Gastroesophageal sphincter (tissue), 4 donors: ENCODE measurements around the gene RNF168. TPM values are rescaled to one million over a fixed set of nuclear protein-coding genes. Genes with fewer than 3 reads are reported as not detected.
A peak's percentile ranks its signal among the peaks of the same experiment; 100 is the strongest.
"Not testable (repeated sequence)": the region's sequence is repeated elsewhere in the genome, so short reads cannot be mapped to it uniquely, and the experiment has no call there.

Source experiments
- ATAC-seq: fragments of 150-250 bp; one replicate; pipeline ENCODE4 v1.9.1; 2016; ENCODE audit warnings: mild to moderate bottlenecking, moderate library complexity
- H3K27ac ChIP-seq, 4 donors: fragments of 200-600 bp; sonication (generic) in 3 of 4; 1 replicate in 3 of 4; 2 replicates in 1 of 4; pipeline ENCODE4 v1.5.1; 2016 to 2019
- H3K27me3 ChIP-seq: fragments of 200-600 bp; sonication (generic); one replicate; pipeline ENCODE4 v1.5.1; 2019
- H3K36me3 ChIP-seq, 2 donors: fragments of 200-600 bp; sonication (generic); one replicate each; pipeline ENCODE4 v1.5.1; 2019; ENCODE audit warnings: control low read depth in 1 of 2
- H3K4me1 ChIP-seq, 3 donors: fragments of 200-600 bp; sonication (generic); 1 replicate in 2 of 3; 2 replicates in 1 of 3; pipeline ENCODE4 v1.5.1; 2016 to 2019; ENCODE audit warnings: control low read depth in 2 of 3
- H3K4me3 ChIP-seq, 2 donors: fragments of 200-600 bp; sonication (generic); one replicate each; pipeline ENCODE4 v1.5.1; 2019; ENCODE audit warnings: mild to moderate bottlenecking in 1 of 2, moderate library complexity in 1 of 2
- H3K9me3 ChIP-seq, 3 donors: fragments of 200-600 bp; sonication (generic); one replicate each; pipeline ENCODE4 v1.5.1; 2017 to 2019; ENCODE audit warnings: control low read depth in 2 of 3
- EP300 ChIP-seq: sonication (generic); formaldehyde crosslinking; IDR thresholded peaks from one replicate; pipeline ENCODE4 v1.6.1; 2017; ENCODE audit warnings: antibody characterized with exemption, mild to moderate bottlenecking
- POLR2A ChIP-seq, 2 donors: fragments of 450-650 bp; IDR thresholded peaks; one replicate each; pipeline ENCODE4 v1.6.1; 2017; ENCODE audit warnings: antibody characterized with exemption in 2 of 2, mild to moderate bottlenecking in 2 of 2, moderate library complexity in 1 of 2
- POLR2AphosphoS5 ChIP-seq: sonication (generic); formaldehyde crosslinking; IDR thresholded peaks from one replicate; pipeline ENCODE4 v1.6.1; 2017; ENCODE audit warnings: antibody characterized with exemption
- WGBS, 2 donors: methylation state at CpG; one replicate each; pipeline ENCODE4 v1.1.5; 2018; ENCODE audit warnings: low coverage in 1 of 2; 5-methylcytosine and 5-hydroxymethylcytosine counted together
- total RNA-seq, 4 donors: library from RNA; depleted of rRNA; stranded (reverse); fragments of >200 nt; gene quantifications; one replicate each; pipeline ENCODE4 v1.1.0, GENCODE V29; 2016
- TF ChIP-seq, protein P1 (sequence below), 4 experiments: fragments of 200-600 bp in 2 of 4; fragments of 450-650 bp in 2 of 4; sonication (generic) in 1 of 4; IDR thresholded peaks; one replicate each; pipeline ENCODE4 v1.5.1; 2017 to 2019; ENCODE audit warnings: antibody characterized with exemption in 4 of 4, mild to moderate bottlenecking in 2 of 4, moderate library complexity in 2 of 4

RNF168 gene
- total RNA-seq, 4 donors from 2014 or later, result 19.4 to 26.0 (median 23.7) TPM

DNA sequence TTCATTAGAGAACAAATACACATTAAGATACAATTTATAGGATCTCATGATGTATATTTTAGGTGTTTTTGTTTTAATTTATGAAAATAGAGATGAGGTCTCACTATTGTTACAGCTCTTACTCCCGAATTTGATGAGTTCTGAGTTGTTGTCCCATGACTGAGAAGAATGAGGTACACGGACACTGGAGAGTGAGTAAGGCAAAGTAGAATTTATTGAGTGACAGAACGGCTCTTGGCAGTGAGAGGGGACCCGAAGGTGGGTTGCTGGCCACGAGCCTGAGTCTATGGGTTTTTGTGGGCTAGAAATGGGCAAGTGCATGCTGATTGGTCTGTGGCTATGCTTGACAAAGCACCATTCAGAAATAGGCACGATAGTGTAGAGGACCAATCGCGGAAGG lies 3.1 kb upstream of the RNF168 start:
- 87 to 89% methylated on average over 8 of the region's 8 CpGs for WGBS, 2 donors
- H3K36me3 ChIP-seq, result no peaks in the 10 kb centered on the region
- H3K4me1 ChIP-seq, result peaks cover 0 to 7% (median 3%) of the 10 kb centered on the region in 3 donors
- H3K27ac ChIP-seq, result no peak overlapping the region
- H3K27me3 ChIP-seq, result no peaks in the 10 kb centered on the region
- no peaks in the 10 kb centered on the region for H3K9me3 ChIP-seq
- no peak overlapping the region for H3K4me3 ChIP-seq
- ATAC-seq, result no peak
- TF ChIP-seq POLR2AphosphoS5 (no peak), EP300 (no peak), POLR2A (IDR thresholded peaks at IDR 0.05) (no peak)
- TF ChIP-seq, protein P1, sequence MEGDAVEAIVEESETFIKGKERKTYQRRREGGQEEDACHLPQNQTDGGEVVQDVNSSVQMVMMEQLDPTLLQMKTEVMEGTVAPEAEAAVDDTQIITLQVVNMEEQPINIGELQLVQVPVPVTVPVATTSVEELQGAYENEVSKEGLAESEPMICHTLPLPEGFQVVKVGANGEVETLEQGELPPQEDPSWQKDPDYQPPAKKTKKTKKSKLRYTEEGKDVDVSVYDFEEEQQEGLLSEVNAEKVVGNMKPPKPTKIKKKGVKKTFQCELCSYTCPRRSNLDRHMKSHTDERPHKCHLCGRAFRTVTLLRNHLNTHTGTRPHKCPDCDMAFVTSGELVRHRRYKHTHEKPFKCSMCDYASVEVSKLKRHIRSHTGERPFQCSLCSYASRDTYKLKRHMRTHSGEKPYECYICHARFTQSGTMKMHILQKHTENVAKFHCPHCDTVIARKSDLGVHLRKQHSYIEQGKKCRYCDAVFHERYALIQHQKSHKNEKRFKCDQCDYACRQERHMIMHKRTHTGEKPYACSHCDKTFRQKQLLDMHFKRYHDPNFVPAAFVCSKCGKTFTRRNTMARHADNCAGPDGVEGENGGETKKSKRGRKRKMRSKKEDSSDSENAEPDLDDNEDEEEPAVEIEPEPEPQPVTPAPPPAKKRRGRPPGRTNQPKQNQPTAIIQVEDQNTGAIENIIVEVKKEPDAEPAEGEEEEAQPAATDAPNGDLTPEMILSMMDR (IDR thresholded peaks at IDR 0.05), result no peak

DNA sequence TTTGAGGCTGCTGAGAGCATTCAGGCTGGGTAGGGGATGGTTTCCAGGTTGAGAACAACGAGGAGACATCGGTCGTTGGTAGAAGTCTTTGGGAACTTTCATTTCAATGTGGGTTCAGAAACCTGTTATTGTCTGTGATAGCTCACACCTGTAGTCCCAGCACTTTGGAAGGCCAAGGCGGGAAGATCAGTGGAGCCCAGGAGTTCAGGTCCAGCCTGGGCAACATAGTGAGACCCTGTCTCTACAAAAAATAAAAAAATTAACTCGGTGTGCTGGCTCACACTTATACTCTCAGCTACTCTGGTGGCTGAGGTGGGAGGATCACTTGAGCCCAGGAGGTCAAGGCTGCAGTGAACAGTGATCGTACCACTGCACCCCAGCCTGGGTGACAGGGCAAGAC lies 988 bp upstream of the RNF168 start:
- Histone ChIP-seq H3K27me3 (no peaks in the 10 kb centered on the region), H3K4me1 (peaks cover 0 to 27% (median 10%) of the 10 kb centered on the region in 3 donors), H3K27ac (peak overlapping the region in 3 of 4 donors; percentile 95 to 99 (median 96)), H3K4me3 (no peak overlapping the region), H3K36me3 (no peaks in the 10 kb centered on the region), H3K9me3 (no peaks in the 10 kb centered on the region)
- ATAC-seq, result no peak
- no peak for TF ChIP-seq POLR2A (IDR thresholded peaks at IDR 0.05)
- TF ChIP-seq EP300, result no peak
- no peak for TF ChIP-seq POLR2AphosphoS5
- TF ChIP-seq, protein P1 (IDR thresholded peaks at IDR 0.05), result no peak
- 87 to 94% methylated on average over 4 to 6 of the region's 6 CpGs for WGBS, 2 donors

DNA sequence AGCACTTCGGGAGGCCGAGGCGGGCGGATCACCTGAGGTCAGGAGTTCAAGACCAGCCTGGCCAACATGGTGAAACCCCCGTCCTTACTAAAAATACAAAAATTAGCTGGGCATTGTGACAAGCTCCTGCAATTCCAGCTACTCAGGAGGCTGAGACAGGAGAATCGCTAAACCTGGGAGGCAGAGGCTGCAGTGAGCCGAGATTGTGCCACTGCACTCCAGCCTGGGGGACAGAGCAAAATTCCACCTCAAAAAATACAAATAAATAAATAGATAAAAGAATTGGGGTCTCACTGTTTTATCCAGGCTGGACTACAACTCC lies 470 bp upstream of the RNF168 start:
- WGBS, 2 donors, result 30 to 31% methylated on average over 4 to 6 of the region's 7 CpGs
- Histone ChIP-seq H3K4me3 (peak overlapping the region; percentile 83 to 90), H3K4me1 (peaks cover 0 to 32% (median 10%) of the 10 kb centered on the region in 3 donors), H3K27ac (peak overlapping the region; percentile 95 to 99 (median 97))
- H3K27me3 ChIP-seq, ATAC-seq, H3K36me3 ChIP-seq, H3K9me3 ChIP-seq: not testable (repeated sequence)

DNA sequence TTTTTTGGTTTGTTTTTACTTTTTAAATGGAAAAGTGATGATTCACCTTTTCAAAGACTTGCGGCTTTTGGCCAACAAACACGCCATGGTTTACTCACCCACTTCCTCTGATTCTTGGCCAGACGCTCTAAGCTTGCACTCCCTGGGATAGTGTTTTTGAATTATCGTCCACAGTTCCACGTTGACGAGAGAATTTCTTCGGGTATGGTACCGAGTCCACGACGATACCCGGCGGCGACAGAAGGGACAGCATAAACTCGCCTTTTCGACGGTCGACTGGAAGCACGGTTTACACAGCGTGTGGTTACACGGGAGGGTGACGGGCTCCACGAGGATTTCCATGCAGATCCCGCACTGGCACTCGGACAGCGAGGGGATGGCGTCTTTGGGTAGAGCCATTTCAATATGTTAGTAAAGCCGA lies 783 bp downstream of the RNF168 start:
- Histone ChIP-seq H3K4me1 (peaks cover 0 to 44% (median 10%) of the 10 kb centered on the region in 3 donors), H3K27me3 (no peaks in the 10 kb centered on the region), H3K27ac (peak overlapping the region; percentile 95 to 99 (median 97)), H3K36me3 (no peaks in the 10 kb centered on the region), H3K4me3 (peak overlapping the region; percentile 83 to 90), H3K9me3 (no peaks in the 10 kb centered on the region)
- TF ChIP-seq POLR2A (IDR thresholded peaks at IDR 0.05) (peak; percentile 22 to 26), POLR2AphosphoS5 (peak; percentile 83), EP300 (no peak)
- TF ChIP-seq, protein P1 (IDR thresholded peaks at IDR 0.05), result no peak
- peak; percentile 24 for ATAC-seq
- 0% methylated on average over 4 of the region's 27 CpGs; no CpG with 5 or more reads in 1 of the 2 donors for WGBS, 2 donors

DNA sequence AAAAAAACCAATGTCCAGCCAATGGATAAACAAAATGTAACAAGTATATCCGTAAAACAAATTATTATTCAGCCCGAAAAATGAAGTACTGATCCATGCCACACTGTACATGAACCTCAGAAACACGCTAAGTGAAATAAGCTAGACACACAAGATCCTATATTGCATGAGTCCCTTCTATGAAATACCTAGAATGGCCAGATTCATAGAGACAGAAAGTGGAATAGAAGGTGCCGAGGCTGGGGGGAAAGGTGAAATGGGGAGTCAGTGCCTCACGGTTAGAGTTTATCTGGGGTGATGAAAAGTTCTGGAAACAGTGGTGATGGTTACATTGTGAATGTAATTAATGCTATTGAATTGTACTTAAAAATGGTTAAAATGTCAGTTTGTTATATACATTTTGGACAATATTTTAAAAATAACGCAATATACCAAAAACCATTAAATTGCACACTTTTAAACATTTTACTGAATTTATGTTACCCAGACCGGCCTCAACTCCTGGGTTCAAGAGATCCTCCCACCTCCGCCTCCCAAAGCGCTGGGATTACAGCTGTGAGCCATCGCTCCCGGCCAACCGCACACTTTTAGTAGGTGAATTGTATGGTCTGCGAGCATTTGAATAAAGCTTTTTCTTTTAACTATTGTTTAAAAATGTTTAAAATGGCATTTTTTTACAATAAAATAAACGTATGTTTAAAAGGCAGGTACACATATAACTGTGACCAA lies 2.1 kb downstream of the RNF168 start:
- 8 to 16% methylated on average over 13 to 14 of the region's 14 CpGs for WGBS, 2 donors
- no peaks in the 10 kb centered on the region for H3K27me3 ChIP-seq
- peak overlapping the region in 3 of 4 donors; percentile 50 to 99 (median 96) for H3K27ac ChIP-seq
- H3K36me3 ChIP-seq, result peaks cover 0 to 3% of the 10 kb centered on the region in 2 donors
- H3K9me3 ChIP-seq, result no peaks in the 10 kb centered on the region
- H3K4me3 ChIP-seq, result peak overlapping the region; percentile 83 to 90
- H3K4me1 ChIP-seq, result peaks cover 0 to 50% (median 10%) of the 10 kb centered on the region in 3 donors
- TF ChIP-seq POLR2AphosphoS5, result no peak
- TF ChIP-seq, protein P1 (IDR thresholded peaks at IDR 0.05), result no peak
- no peak for ATAC-seq
